GM21528 (cell line): ENCODE results near the gene ZFP91.
A peak's percentile ranks its signal among the peaks of the same experiment; 100 is the strongest.

Source experiments
- ATAC-seq: cut with Tn5 transposase; IDR thresholded peaks from one replicate; pipeline ENCODE4 v1.9.1; 2021; ENCODE audit warnings: mild to moderate bottlenecking, moderate library complexity; ENCODE audit not compliant: unreplicated experiment, low FRiP score

The ZFP91 gene

GRCh38 chr11:58580311-58580710 is 1.4 kb downstream of the ZFP91 start:
- no peak for ATAC-seq

GRCh38 chr11:58582437-58582836 is 3.6 kb downstream of the ZFP91 start:
- ATAC-seq, result no peak

- no peak for ATAC-seq
Measured at GRCh38 chr11:58586998-58587397, 8.1 kb downstream of the ZFP91 start.

- ATAC-seq, result no peak
Measured at GRCh38 chr11:58591659-58592058, 12.8 kb downstream of the ZFP91 start.

- ATAC-seq, result no peak
Measured at GRCh38 chr11:58592760-58593472, 14.1 kb downstream of the ZFP91 start.

GRCh38 chr11:58594826-58595225 is 16.0 kb downstream of the ZFP91 start:
- no peak for ATAC-seq

- no peak for ATAC-seq
Measured at GRCh38 chr11:58596621-58597020, 17.8 kb downstream of the ZFP91 start.

- ATAC-seq, result no peak
Measured at GRCh38 chr11:58597486-58598144, 18.8 kb downstream of the ZFP91 start.

GRCh38 chr11:58600510-58600909 is 21.6 kb downstream of the ZFP91 start:
- no peak for ATAC-seq

GRCh38 chr11:58606930-58607714 is 28.3 kb downstream of the ZFP91 start:
- no peak for ATAC-seq

- ATAC-seq, result no peak
Measured at GRCh38 chr11:58608331-58608730, 29.5 kb downstream of the ZFP91 start.

- no peak for ATAC-seq
Measured at GRCh38 chr11:58609723-58610122, 30.9 kb downstream of the ZFP91 start.

GRCh38 chr11:58613228-58613627 is 34.4 kb downstream of the ZFP91 start:
- no peak for ATAC-seq

GRCh38 chr11:58615559-58615958 is 36.7 kb downstream of the ZFP91 start:
- no peak for ATAC-seq

- ATAC-seq, result no peak
Measured at GRCh38 chr11:58616594-58616993, 37.7 kb downstream of the ZFP91 start.

- ATAC-seq, result no peak
Measured at GRCh38 chr11:58617976-58618557, 39.2 kb downstream of the ZFP91 start.

GRCh38 chr11:58621586-58622262 is 42.9 kb downstream of the ZFP91 start:
- peak; percentile 73 for ATAC-seq

GRCh38 chr11:58622344-58622743 is 43.5 kb downstream of the ZFP91 start, which contains the start of gene CNTF:
TSS of gene CNTF (plus strand) at chr11:58622665. CDS start at chr11:58622753, 88 bp downstream.
- no peak for ATAC-seq

GRCh38 chr11:58625086-58625485 is 46.2 kb downstream of the ZFP91 start:
- ATAC-seq, result no peak

GRCh38 chr11:58625826-58626460 is 47.1 kb downstream of the ZFP91 start:
- ATAC-seq, result no peak
